Measurements from ENCODE around the gene GRK3.
"Not testable (repeated sequence)": the region's sequence is repeated elsewhere in the genome, so short reads cannot be mapped to it uniquely, and the experiment has no call there.

DNA sequence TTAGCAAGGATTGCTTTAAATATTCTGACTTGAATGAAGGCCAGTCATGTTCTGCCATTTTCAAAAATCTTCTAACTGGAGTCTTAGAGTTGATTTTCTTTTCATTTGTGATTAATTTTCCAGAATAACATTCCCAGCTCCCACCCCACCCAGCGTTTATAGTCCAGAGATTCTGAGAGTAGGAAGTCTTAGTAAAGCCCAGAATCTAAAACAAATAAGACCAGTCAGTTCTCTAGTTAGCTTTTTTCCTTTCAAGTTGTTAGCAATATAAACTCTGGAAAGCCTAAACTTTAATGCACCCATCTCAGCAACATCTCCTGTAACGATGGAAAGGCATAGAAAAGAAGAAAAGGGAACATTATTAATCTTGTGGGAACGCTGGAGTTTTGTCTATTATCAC is 3.3 kb upstream of the GRK3 start:
- not testable (repeated sequence) for TF ChIP-seq CTCF (IDR thresholded peaks at IDR 0.05 in 2 of 3, conservative IDR thresholded peaks at IDR 0.05 in 1 of 3; ENCODE audit: borderline replicate concordance in 1 of 3, insufficient read depth in 1 of 3, low read depth in 2 of 3, low read length in 2 of 3); JUND (IDR thresholded peaks at IDR 0.05); YY1 (IDR thresholded peaks at IDR 0.05; ENCODE audit: extremely low read depth, insufficient replicate concordance, low read depth, low read length); EZH2 (IDR thresholded peaks at IDR 0.05); CEBPB (IDR thresholded peaks at IDR 0.05; ENCODE audit: low read depth); RAD21 (IDR thresholded peaks at IDR 0.05; ENCODE audit: low read depth); POLR2A (IDR thresholded peaks at IDR 0.05; ENCODE audit: borderline replicate concordance, extremely low read depth, insufficient read depth, insufficient read length)
- TF ChIP-seq, protein P1, sequence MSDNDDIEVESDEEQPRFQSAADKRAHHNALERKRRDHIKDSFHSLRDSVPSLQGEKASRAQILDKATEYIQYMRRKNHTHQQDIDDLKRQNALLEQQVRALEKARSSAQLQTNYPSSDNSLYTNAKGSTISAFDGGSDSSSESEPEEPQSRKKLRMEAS (IDR thresholded peaks at IDR 0.05), result not testable (repeated sequence)
